Right atrium auricular region (tissue), 2 donors: ENCODE results near the gene NAA20. TPM values are rescaled to one million over a fixed set of nuclear protein-coding genes. Genes with fewer than 3 reads are reported as not detected.

Experiments used
- DNase-seq: peaks from one replicate; pipeline ENCODE4 v3.0.0-alpha.2; 2019; ENCODE audit warnings: low spot score
- H3K27ac ChIP-seq, 2 donors: fragments of 200-600 bp; sonication (generic); 1 replicate in 1 of 2; 2 replicates in 1 of 2; pipeline ENCODE4 v1.5.1; 2016 to 2019
- H3K27me3 ChIP-seq, 2 donors: fragments of 200-600 bp; sonication (generic); one replicate each; pipeline versions ENCODE4 v1.5.1 to v1.6.0; 2017 to 2019
- H3K36me3 ChIP-seq: fragments of 200-600 bp; sonication (generic); one replicate; pipeline ENCODE4 v1.5.1; 2016
- H3K4me1 ChIP-seq, 2 donors: fragments of 200-600 bp; sonication (generic); one replicate each; pipeline versions ENCODE4 v1.5.1 to v1.6.0; 2017 to 2019
- H3K4me3 ChIP-seq, 2 donors: fragments of 200-600 bp; sonication (generic); 1 replicate in 1 of 2; 2 replicates in 1 of 2; pipeline ENCODE4 v1.5.1; 2017 to 2019; ENCODE audit warnings: mild to moderate bottlenecking in 1 of 2, moderate library complexity in 1 of 2
- H3K9me3 ChIP-seq, 2 donors: fragments of 200-600 bp; sonication (generic); one replicate each; pipeline ENCODE4 v1.5.1; 2019
- CTCF ChIP-seq, 2 donors: fragments of 200-600 bp; sonication (generic); IDR thresholded peaks; one replicate each; pipeline ENCODE4 v1.5.1; 2019; ENCODE audit warnings: antibody characterized with exemption in 2 of 2
- total RNA-seq, 2 donors: library from RNA; depleted of rRNA; stranded (reverse); fragments of >200 nt; gene quantifications; one replicate each; pipeline ENCODE4 v1.1.0, GENCODE V29; 2016

Gene NAA20
- total RNA-seq, 2 donors from 2014 or later = 32.2 to 33.8 TPM

DNA sequence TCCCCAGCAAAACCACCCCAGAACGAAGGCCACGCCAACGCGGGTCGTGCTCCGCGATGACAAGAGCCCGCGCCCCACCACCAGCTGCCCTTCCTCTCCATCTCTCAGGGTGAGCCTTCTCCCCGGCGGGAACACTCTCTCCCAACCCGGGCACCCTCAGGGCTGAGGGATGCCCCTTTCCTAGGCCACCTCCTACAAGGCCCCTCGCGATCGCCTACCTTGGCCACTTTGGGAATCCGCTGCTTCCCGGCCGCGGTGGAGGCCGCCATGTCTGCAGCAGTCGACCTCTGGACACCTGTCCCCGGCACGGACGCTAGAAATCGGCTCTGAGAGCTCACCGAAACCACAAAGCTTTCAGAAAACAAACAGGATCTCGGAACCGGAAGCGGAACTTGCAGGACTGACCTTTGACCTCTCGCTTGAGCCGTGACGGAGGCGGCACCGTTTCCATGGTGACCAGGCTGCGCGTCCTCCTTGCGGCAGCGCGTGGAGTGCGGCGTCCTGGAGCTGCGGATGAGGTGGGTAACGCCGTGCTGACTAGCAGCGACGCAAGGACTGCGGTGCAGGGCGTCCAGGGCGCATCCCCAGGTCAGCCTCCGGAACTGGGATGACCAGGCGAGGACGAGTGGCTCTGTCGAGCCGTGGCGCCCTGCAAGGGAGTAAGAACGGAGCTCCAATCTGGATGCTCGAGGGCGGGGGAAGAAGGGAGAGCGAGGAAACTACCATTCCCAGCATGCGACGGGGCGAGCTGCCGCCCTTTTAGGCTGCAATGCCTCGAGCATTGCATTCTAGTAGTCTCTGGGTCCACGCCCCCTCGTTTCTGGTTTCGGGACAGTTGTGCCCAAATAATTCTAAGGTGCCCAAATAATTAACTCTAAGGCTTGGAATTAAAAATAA is 35.2 kb downstream of the NAA20 start, which contains the start of the genes CFAP61 and CRNKL1:
Gene CFAP61, plus strand, starts transcription at position 459 of the 897 bp plus-strand sequence. CDS start 4,122 bp downstream, outside the sequence.
Gene CRNKL1, minus strand, starts transcription at position 393 of the 897 bp plus-strand sequence. Its CDS starts 124 bp downstream, at position 269.
- Histone ChIP-seq H3K4me1 (peaks cover 0 to 14% of the 10 kb centered on the region in 2 donors), H3K4me3 (peak within 1 kb of the TSS; percentile 75 to 98), H3K9me3 (no peaks in the 10 kb centered on the region), H3K27ac (peak within 1 kb of the TSS; percentile 63 to 89), H3K36me3 (peaks cover 34% of the 10 kb centered on the region), H3K27me3 (no peaks in the 10 kb centered on the region)
- DNase-seq = peak; percentile 98
- peak in 1 of 2 donors; percentile 12 for TF ChIP-seq CTCF (IDR thresholded peaks at IDR 0.05)

- Histone ChIP-seq H3K27me3 (no peaks in the 10 kb centered on the region), H3K4me1 (no peaks in the 10 kb centered on the region), H3K9me3 (no peaks in the 10 kb centered on the region), H3K36me3 (no peaks in the 10 kb centered on the region), H3K4me3 (no peak overlapping the region), H3K27ac (no peak overlapping the region)
- TF ChIP-seq CTCF (IDR thresholded peaks at IDR 0.05) = no peak
- DNase-seq = no peak
These were observed 43.3 kb downstream of the NAA20 start for GRCh38 chr20:20060234-20060998.

DNA sequence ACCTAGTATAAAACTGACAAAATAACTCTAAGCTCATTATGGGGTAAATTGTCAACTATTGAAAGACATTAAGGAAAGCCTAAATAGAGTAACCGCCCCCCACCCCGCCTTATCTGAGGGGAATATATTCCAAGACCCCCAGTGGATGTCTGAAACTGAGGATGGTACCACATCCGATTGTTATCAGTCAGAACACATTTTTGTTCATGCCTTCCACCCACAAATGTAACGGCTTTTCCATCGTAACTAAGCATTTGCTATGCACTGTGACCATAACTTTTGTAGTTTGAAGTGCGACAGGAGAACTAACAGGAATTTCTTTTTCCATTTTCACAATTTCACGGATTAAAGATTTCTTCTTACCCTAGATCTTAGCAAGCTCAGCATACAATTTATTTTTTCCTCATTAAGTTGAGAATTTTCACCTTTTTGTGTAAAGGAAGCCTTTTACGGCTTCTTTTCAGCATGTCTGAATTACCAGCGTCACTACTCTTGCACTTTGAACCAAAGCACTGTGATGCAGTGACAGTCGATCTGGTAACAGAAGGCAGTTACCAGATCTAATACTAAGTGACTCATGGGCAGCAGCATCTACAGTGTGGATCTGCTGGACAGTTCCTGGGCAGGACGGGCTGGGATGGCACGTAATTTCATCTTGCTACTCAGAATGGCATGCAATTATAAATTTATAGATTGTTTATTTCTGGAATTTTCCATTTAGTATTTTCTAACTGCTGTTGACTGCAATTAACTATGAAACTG is 47.0 kb downstream of the NAA20 start:
- no peaks in the 10 kb centered on the region for H3K27me3 ChIP-seq
- no peak overlapping the region for H3K4me3 ChIP-seq
- H3K4me1 ChIP-seq = no peaks in the 10 kb centered on the region
- H3K27ac ChIP-seq = no peak overlapping the region
- DNase-seq = no peak
- H3K36me3 ChIP-seq = no peaks in the 10 kb centered on the region
- H3K9me3 ChIP-seq = no peaks in the 10 kb centered on the region
- TF ChIP-seq CTCF (IDR thresholded peaks at IDR 0.05) = no peak

DNA sequence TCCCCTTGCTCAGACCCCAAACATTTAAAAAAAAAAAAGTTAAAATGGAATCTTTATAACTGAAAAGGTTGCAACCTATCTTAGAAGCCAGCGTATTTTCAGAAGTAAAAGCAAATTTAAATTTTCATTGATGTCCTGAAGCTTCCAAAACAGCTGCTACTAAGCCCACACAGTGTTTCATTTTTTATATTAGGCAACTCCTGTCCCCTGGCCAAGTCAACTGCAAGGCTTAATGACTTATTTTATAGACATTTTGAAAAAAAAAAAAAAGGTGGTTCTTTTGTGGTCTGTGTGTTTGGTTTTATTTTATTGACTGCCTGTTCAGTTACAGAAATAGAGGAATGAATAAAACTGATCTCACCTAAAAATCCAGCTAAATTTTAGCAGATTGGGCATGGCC is 48.2 kb downstream of the NAA20 start:
- Histone ChIP-seq H3K27ac (no peak overlapping the region), H3K27me3 (no peaks in the 10 kb centered on the region), H3K4me3 (no peak overlapping the region), H3K4me1 (no peaks in the 10 kb centered on the region), H3K36me3 (no peaks in the 10 kb centered on the region), H3K9me3 (no peaks in the 10 kb centered on the region)
- no peak for DNase-seq
- TF ChIP-seq CTCF (IDR thresholded peaks at IDR 0.05) = no peak
